AG08395 (cell line): ENCODE measurements around the gene MYO5C.

Experiments
- DNase-seq: peaks from one replicate; pipeline ENCODE4 v3.0.0; 2012; ENCODE audit warnings: mixed read lengths, low spot score

MYO5C gene

DNA sequence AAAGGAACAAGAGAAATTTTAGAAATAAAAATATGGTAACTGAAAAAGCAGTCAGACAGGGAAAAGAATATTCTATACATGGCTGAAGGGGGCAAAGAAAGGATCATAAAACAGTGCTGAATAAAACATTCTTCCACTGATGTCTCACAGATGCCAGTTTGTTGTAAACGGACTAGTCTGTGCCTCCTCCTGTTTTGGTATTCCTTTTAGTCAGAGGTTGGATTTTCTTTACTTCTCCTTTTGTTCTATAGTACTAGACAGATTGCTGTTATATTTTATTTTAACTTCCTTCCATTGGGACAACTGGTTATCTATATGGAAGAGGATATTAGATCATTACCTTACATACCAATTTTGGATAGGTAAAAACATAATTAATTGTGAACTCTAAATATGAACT lies 88.4 kb downstream of the MYO5C start:
- no peak for DNase-seq

GRCh38 chr15:52206446-52206845 lies 89.2 kb downstream of the MYO5C start:
- DNase-seq: no peak

DNA sequence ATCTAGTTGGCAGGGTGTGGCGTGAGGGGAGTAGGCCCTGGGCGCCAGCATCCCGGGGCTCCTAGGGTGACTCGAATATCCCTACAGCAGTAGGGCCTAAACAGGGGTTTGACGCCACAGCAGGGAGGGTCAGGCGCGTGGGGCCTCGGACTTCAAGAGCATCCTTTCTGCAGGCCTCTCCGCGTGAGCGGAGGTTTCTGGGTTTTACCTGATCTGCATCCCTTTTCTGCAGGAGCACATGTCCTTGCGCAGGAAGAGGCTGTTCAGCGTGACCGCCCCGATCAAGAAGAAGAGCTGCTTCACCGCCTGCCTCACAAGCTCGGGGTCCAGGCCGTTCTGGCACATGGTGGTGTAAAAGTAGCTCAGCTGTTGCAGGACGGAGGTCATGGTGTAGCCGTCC lies 90.9 kb downstream of the MYO5C start:
- DNase-seq: no peak

DNA sequence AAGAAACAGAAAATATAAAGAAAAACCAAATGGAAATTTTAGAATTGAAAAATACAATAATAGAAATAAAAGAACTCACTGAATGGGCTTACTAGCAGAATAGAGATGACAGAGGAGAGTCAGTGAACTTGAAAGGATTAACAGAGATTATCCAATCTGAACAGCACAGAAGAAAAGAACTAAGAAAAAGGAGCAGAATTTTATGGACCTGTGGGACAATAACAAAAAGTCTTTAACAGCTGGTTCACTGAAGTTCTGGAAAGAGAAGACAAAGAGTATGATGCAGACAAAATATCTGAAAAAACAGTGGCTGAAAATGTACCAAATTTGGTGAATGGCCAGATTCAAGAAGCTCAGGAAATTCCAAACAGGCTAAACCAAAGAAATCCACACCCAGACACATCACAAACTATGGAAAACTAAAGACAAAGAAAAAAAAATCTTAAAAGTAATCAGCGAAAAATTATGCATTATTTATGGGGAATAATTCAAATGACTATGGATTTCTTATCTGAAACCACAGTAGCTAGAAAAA lies 94.7 kb downstream of the MYO5C start:
- DNase-seq: no peak

DNA sequence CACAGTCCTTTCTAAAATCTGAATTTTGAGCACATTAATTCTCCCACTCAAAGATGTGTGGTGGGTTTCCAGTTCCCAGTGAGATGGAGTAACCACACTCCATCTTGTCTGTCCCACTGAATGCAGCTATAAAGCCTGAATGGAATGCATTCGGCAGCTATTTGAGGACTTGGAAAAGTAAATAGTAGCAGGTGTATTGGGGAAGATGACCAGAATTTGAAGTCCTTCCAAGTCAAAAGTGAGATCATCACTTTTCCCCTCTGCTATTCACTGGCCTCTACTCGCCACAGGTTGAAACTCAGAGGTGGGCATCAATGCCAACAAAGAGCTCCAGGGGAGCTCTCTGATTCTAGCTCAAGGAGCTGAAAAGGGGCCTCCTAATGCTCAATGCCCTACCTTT lies 96.3 kb downstream of the MYO5C start:
- DNase-seq: no peak

GRCh38 chr15:52196891-52197290 lies 98.7 kb downstream of the MYO5C start:
- no peak for DNase-seq

DNA sequence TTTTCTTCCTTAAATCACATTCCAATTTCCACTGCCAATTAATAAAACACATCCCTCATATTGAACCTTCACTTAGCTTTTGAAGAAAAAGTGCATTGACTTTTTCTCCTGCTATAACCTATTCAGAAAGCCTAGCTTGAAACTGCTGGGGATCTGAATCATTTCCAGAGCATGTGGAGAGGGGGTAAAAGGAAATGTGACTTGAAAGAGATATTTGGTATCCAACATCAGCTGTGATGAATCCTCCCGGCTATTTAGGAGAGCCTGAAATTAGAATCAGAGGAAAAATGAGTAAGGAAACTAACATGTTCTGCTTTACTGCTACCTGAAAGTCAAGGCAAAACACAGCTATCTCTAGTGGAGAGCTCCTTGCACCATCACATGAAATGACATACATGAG lies 101.8 kb downstream of the MYO5C start:
- DNase-seq: peak; percentile 9

DNA sequence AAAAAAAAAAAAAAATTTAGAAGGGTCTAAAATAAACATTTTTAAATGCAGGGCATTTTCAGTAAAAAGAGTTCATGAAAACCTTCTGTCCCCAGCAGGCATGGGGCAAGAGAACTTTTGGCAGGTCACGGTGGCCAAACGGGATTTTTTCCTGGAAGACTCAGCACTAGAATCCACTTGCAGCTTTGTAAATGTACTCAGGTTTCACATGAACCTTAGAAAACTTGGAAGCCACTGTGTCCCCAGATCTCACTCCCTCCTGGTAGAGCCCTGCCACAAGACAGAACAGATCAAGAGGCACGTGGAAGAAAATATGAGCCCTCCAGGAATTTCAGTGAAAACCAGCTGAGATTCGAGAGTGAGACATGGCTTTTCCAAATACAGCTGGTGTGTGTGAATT lies 102.3 kb downstream of the MYO5C start:
- no peak for DNase-seq

DNA sequence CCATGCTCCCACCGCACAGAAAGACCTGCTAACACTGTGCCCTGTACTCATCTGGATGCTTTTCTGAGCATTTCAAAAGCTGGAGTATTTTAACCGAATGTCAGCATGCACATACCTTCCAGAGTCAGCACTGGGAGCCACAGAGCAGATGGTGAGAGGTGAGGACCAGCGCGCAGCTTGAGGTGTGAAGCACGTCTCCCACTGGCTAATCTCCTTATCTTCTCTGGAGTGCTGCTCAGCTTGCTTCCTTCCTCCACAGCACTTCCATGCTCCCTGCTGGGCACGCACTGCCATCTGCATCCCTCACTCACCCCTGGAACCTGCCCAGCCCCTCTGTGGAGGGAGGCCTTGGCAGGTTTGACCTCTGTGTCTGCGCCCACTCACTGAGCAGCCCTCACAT lies 104.4 kb downstream of the MYO5C start, which contains the start of gene GNB5:
TSS of gene GNB5 (minus strand) at position 186 of the 400 bp plus-strand sequence. CDS start 6,716 bp downstream, outside the sequence.
- no peak for DNase-seq

DNA sequence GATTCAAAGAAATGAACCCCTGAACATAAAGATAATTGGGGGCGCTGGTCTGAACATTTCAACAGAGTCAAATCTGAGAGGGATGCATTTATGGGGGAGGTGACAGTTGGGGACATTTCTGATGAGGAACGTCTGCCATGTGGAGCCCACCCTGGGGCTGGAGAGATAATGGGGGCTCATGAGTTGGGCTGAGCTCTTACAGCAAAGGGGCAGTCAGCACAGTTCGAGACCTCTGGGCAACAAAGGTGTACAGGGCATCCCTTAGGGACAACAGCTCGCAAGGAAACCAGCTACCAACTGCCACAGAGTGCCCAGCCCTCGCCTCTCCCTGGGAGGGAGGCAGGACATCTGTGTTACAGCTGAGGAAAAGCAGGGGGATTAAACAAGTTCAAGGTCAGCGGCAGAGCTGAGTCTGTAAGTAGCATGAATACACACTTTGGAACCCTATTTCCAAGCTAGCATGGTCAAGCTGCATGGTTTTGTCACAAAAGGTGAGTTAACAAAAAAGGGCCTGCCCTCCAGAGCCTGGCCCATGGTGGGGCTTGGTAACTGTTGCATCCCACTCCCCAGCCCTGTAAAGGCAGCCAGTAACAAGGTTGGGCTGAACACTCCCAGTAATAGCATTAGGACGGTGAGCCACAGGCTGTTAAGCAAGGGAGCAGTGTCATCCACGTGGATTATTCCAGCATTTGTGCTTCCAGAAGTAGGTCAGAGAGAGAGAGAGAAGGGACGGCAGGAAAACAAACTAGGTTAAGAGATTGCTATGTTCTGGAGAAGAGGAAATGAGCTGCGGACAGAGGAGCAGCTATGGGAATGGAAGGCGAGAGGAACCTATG lies 108.7 kb downstream of the MYO5C start:
- no peak for DNase-seq

DNA sequence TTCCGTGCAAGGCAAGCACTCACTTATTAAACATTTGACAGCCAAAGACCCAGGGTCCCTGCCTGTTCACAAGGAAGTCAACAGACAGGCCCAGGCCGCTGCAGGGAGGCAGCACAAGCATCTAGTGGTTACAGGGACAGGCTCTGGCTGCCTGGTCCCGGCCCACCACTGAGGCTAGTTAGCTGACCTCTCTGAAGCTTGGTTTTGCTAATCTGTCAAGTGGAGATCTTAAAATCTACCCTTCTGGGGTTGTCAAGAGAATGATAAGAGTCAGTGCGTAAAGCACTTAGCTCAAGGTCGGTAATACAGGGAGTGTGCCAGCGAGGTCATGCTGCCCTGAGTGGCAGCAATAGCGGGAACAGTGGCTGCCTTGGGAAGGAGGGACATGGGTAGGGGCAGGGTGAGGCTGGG lies 110.4 kb downstream of the MYO5C start:
- no peak for DNase-seq

- no peak for DNase-seq
Observed at GRCh38 chr15:52184721-52185120, 110.9 kb downstream of the MYO5C start.

GRCh38 chr15:52183562-52184173 lies 111.9 kb downstream of the MYO5C start:
- DNase-seq: peak; percentile 35

DNA sequence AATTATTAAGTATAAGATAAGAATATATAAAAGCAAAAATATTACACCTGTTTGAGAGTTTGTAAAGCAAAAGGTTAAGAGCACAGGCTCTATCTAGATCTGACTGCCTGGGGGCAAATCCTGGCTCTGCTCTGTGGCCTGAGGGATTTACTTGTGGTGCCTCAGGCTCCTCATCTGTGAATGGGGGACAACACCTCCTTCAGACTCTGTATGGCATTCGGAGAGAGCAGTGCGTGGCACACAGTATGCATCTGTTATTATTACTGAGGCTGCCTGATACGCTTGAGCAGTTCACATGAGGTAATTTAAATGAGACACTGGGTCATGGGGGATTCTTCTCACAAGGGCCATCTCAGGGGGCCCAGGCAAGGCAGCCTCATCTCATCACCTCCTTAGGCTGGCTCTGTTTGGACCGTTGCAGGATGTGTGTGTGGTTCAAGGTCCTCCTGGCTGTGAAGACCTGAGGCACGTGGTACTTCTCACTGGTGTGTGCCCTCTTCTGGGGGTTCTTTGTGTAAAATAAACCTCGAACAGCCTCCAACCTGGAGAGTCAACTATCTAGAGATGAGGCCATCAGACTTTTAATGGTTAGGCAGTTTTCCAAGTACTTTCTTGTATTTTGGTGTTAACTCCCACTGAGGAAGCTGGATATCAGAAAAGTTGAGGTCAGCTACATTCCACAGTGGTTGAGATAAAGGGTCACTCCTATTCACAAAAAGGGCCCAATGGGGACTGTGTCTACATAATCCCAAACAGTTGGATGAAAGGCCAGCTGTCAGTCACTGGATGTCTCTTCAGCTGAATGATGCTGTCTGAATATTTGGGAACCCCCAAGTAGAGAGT lies 113.4 kb downstream of the MYO5C start:
- no peak for DNase-seq

- no peak for DNase-seq
Observed at GRCh38 chr15:52180851-52181450, 114.7 kb downstream of the MYO5C start.

DNA sequence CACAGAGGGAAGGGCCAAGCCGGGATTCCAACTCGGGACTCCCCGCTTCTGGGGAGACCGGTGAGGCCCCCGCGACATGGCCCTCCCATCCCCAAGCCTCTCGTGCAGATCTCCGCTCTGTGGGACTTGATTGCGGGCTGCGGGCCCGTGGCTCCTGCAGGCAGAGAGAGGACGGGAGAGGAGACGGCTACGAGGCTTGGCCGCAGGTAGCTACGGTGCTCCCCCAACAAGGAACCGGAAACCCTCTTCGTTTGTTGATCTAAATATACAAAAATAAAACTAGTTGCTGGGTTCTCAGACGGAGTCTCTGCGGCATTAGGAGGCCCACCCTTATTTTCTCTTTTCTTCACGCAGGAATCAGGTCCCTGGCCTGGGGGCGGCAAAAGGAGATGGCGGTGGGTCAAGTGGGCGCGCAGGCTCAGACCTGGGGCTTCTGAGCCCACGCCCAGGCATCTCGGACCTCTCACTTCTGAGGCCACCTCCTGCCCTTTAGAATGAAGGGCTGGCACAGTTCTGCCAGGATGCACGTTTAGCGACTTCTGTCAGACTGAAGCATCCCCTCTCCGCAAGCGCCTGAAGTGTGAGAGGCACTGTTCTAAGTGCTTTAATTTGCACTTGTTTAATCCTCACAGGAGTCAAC lies 115.3 kb downstream of the MYO5C start:
- no peak for DNase-seq

- DNase-seq: peak; percentile 89
Observed at GRCh38 chr15:52179278-52180195, 116.1 kb downstream of the MYO5C start.

GRCh38 chr15:52178765-52179164 lies 116.8 kb downstream of the MYO5C start:
- peak; percentile 5 for DNase-seq

- DNase-seq: no peak
Observed at GRCh38 chr15:52172869-52173268, 122.7 kb downstream of the MYO5C start.

GRCh38 chr15:52171807-52172206 lies 123.8 kb downstream of the MYO5C start:
- no peak for DNase-seq
